BLaER1 treated with 17β-estradiol and CSF1 and Interleukin-3, amounts not matched to agents 10 nM and 100 nM (cell line): ENCODE results near the gene MIS18A.

Experiments
- H3K27ac ChIP-seq, 11 experiments: shearing (Covaris generic); formaldehyde crosslinking; 2 replicates each; pipeline ENCODE4 v1.8.1; 2022
- H3K27me3 ChIP-seq, 11 experiments: shearing (Covaris generic); formaldehyde crosslinking; 2 replicates each; pipeline ENCODE4 v1.8.1; 2022
- H3K36me3 ChIP-seq, 11 experiments: shearing (Covaris generic); formaldehyde crosslinking; 2 replicates each; pipeline ENCODE4 v1.8.1; 2022
- H3K4me1 ChIP-seq, 10 experiments: shearing (Covaris generic); formaldehyde crosslinking; 2 replicates each; pipeline ENCODE4 v1.8.1; 2022
- H3K4me2 ChIP-seq, 11 experiments: shearing (Covaris generic); formaldehyde crosslinking; 2 replicates each; pipeline ENCODE4 v1.8.1; 2022
- H3K4me3 ChIP-seq, 10 experiments: shearing (Covaris generic); formaldehyde crosslinking; 2 replicates each; pipeline ENCODE4 v1.8.1; 2022
- H3K9ac ChIP-seq, 11 experiments: shearing (Covaris generic); formaldehyde crosslinking; 2 replicates each; pipeline ENCODE4 v1.8.1; 2022
- H3K9me3 ChIP-seq, 11 experiments: shearing (Covaris generic); formaldehyde crosslinking; replicated peaks in 1 of 11; 2 replicates each; pipeline ENCODE4 v1.8.1; 2022
- H4K20me1 ChIP-seq, 11 experiments: shearing (Covaris generic); formaldehyde crosslinking; 2 replicates each; pipeline ENCODE4 v1.8.1; 2022
- Cebpa-rat ChIP-seq, 11 experiments: shearing (Covaris generic); IDR thresholded peaks; 2 replicates each; pipeline ENCODE4 v1.8.1; 2022

The MIS18A gene

DNA sequence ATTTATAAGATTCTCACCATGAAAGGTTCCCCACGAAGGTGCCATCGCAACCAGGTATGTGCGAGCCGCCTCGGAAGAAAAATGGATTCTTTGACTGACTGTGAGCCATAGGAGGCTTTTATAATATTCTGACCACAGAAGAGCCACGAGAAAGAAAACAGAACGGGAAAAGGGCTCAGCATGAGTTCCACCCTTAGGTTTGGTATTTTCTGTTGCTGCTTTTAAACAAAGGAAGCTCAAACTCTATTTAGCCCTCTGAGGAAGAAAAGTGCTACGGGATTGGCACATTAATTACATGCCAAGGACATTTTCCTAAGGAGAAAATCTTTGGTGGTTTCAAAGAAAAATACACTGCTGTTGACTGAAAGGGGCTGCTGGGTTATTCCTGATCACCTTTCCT is 39.3 kb downstream of the MIS18A start:
- Histone ChIP-seq H3K36me3 (no peaks in the 10 kb centered on the region), H3K9me3 (peaks cover 0 to 4% (median 0%) of the 10 kb centered on the region in 11 experiments; a peak in 2 of 22 replicates), H3K4me2 (no peak overlapping the region), H3K9ac (no peak overlapping the region), H3K4me3 (no peak overlapping the region), H4K20me1 (no peaks in the 10 kb centered on the region), H3K4me1 (no peaks in the 10 kb centered on the region), H3K27me3 (no peaks in the 10 kb centered on the region), H3K27ac (no peak overlapping the region)
- TF ChIP-seq Cebpa-rat (IDR thresholded peaks at IDR 0.05): no peak

DNA sequence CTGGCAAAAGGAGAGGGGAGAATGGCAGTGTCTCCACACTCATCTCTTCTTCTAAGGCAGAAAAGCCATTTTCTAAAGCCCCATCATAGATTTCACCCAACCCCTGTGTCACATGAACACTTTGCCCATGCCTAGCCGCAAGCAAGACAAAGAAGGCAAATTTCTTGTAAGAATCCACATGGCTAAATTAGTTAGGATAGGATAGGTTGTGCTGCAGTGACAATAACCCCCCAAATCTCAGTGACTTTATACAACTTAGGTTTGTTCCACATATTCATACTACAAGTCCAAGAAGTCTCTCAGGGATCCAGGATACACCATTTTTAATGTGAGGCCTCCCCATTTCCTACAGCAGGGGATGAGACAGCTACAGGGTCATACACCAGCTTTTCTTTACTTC is 40.8 kb downstream of the MIS18A start:
- no peaks in the 10 kb centered on the region for H3K4me1 ChIP-seq
- H3K27me3 ChIP-seq: no peaks in the 10 kb centered on the region
- H4K20me1 ChIP-seq: no peaks in the 10 kb centered on the region
- H3K4me3 ChIP-seq: no peak overlapping the region
- no peak for TF ChIP-seq Cebpa-rat (IDR thresholded peaks at IDR 0.05)
- no peak overlapping the region for H3K9ac ChIP-seq
- H3K9me3 ChIP-seq: peaks cover 0 to 4% (median 0%) of the 10 kb centered on the region in 11 experiments; a peak in 2 of 22 replicates
- H3K4me2 ChIP-seq: no peak overlapping the region
- no peaks in the 10 kb centered on the region for H3K36me3 ChIP-seq
- no peak overlapping the region for H3K27ac ChIP-seq

DNA sequence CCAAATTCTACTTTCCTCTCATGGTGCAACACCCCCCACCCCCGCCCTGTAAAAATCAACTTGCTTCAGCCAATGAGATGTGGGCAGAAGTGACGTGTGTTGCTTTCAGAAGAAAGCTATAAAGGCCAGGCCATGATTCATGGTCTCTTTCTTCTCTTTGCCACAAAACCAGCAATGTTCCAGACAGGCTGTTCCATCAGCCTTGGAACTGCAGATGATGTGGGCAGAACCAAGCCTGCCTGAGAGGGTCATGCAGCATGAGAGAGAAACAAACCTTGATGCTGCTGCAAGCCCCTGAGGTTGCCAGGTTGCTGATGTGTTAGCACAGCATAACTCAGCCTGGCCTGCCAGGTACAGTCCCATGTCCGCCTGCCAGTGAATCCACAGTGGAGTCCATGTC is 41.8 kb downstream of the MIS18A start:
- Histone ChIP-seq H3K9me3 (peaks cover 0 to 4% (median 0%) of the 10 kb centered on the region in 11 experiments; a peak in 2 of 22 replicates), H3K9ac (no peak overlapping the region), H3K4me2 (no peak overlapping the region), H3K4me1 (no peaks in the 10 kb centered on the region), H3K4me3 (no peak overlapping the region), H3K27ac (no peak overlapping the region), H4K20me1 (no peaks in the 10 kb centered on the region), H3K27me3 (no peaks in the 10 kb centered on the region), H3K36me3 (no peaks in the 10 kb centered on the region)
- no peak for TF ChIP-seq Cebpa-rat (IDR thresholded peaks at IDR 0.05)

DNA sequence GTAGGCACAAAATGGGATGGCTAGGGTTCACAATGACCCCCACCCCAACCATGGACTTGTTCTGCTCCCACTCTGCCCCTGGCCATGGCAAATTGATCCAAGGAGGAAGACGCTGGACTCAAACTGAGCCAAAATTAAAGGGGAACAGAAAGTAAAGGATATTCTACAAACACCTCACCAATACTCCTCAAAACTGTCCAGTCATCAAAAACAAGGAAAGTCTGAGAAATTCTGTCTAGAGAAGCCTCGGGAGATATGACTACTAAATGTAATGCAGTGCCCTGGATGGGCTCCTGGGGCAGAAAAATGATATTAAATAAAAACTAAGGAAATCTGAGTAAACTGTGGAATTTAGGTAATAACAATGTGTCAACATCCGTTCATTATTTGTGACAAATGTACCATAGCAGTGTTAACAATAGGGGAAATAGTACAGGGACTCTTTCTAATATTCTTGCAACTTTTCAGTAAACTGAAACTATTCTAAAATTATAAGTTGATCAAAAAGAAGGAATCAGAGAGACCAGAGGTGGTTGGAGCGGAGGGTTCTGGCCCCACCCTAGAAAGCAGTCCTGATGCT is 45.0 kb downstream of the MIS18A start:
- TF ChIP-seq Cebpa-rat (IDR thresholded peaks at IDR 0.05): no peak
- no peaks in the 10 kb centered on the region for H3K36me3 ChIP-seq
- peaks cover 0 to 7% (median 0%) of the 10 kb centered on the region in 10 experiments; a peak in 2 of 20 replicates for H3K4me1 ChIP-seq
- H3K9me3 ChIP-seq: no peaks in the 10 kb centered on the region; a peak in 1 of 22 replicates
- no peak overlapping the region for H3K27ac ChIP-seq
- H3K4me3 ChIP-seq: no peak overlapping the region
- no peak overlapping the region for H3K9ac ChIP-seq
- no peak overlapping the region for H3K4me2 ChIP-seq
- H3K27me3 ChIP-seq: no peaks in the 10 kb centered on the region
- no peaks in the 10 kb centered on the region for H4K20me1 ChIP-seq

DNA sequence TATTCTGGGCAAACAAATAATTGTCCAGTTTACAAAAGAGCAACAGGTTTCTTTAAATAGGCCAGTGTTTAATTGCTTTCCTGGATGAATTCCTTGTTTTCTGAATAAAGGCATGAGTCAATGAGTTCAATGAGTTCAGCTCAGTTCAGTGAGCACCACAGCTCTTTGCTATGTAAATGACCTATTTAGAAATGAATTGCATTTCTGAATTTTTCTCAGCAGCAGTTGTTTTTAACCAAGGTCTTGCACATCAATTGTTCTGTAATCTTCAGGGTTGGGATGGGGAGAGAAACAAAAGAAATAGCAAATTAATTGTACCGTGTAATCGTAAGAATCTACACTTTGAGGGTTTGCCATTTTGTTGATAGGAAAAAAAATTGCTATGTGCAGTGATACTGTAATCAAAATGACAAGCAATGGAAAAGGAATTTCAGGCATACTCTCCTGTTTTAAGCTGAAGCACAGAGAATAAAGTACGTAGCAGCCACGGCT is 45.7 kb downstream of the MIS18A start:
- no peak for TF ChIP-seq Cebpa-rat (IDR thresholded peaks at IDR 0.05)
- no peak overlapping the region for H3K9ac ChIP-seq
- no peaks in the 10 kb centered on the region for H3K27me3 ChIP-seq
- H3K27ac ChIP-seq: no peak overlapping the region
- H3K4me1 ChIP-seq: peaks cover 0 to 7% (median 0%) of the 10 kb centered on the region in 10 experiments; a peak in 2 of 20 replicates
- no peak overlapping the region for H3K4me3 ChIP-seq
- H3K9me3 ChIP-seq: no peaks in the 10 kb centered on the region; a peak in 1 of 22 replicates
- no peak overlapping the region for H3K4me2 ChIP-seq
- H3K36me3 ChIP-seq: no peaks in the 10 kb centered on the region
- no peaks in the 10 kb centered on the region for H4K20me1 ChIP-seq

DNA sequence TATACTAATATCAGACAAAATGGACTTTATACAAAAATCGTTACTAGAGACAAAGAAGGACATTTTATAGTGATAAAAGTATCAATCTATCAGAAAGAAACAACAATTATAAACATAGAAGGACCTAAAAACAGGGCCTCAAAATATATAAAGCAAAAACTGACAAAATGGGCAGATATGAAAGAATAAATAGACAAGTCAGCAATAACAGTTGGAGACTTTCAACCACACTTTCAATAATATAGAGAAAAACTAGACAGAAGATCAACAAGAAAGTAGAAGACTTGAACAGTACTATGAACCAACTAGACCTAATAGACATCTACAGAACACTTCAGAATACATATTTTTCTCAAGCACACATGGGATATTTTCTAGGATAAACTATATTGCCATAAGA is 52.4 kb downstream of the MIS18A start:
- peaks cover 0 to 7% (median 0%) of the 10 kb centered on the region in 10 experiments; a peak in 2 of 20 replicates for H3K4me1 ChIP-seq
- no peaks in the 10 kb centered on the region for H3K36me3 ChIP-seq
- no peak overlapping the region for H3K27ac ChIP-seq
- H3K27me3 ChIP-seq: no peaks in the 10 kb centered on the region
- no peak overlapping the region for H3K9ac ChIP-seq
- H3K4me2 ChIP-seq: no peak overlapping the region
- no peaks in the 10 kb centered on the region for H4K20me1 ChIP-seq
- no peak for TF ChIP-seq Cebpa-rat (IDR thresholded peaks at IDR 0.05)
- peaks cover 6 to 18% (median 13%) of the 10 kb centered on the region in 11 experiments; a peak in 20 of 22 replicates for H3K9me3 ChIP-seq
- H3K4me3 ChIP-seq: no peak overlapping the region
